Nephron progenitor cell (in vitro differentiated cells): ENCODE data around the gene CDK6.

Experiments
- DNase-seq: peaks from one replicate; pipeline ENCODE4 v3.0.0; 2021
- H3K27ac Mint-ChIP-seq: 2 replicates; pipeline ENCODE4 v1.8.0; 2021; ENCODE audit warnings: mild to moderate bottlenecking, moderate library complexity, mixed read lengths
- H3K27me3 Mint-ChIP-seq: 2 replicates; pipeline ENCODE4 v1.8.0; 2021; ENCODE audit warnings: mild to moderate bottlenecking, low read depth, mixed read lengths; ENCODE audit not compliant: poor library complexity
- H3K36me3 Mint-ChIP-seq: 2 replicates; pipeline ENCODE4 v1.8.0; 2021; ENCODE audit warnings: low read depth, mixed read lengths
- H3K4me1 Mint-ChIP-seq: 2 replicates; pipeline ENCODE4 v1.8.0; 2021; ENCODE audit warnings: mixed read lengths
- H3K4me3 Mint-ChIP-seq: 2 replicates; pipeline ENCODE4 v1.8.0; 2021; ENCODE audit warnings: mild to moderate bottlenecking, moderate library complexity, mixed read lengths
- H3K9me3 Mint-ChIP-seq: 2 replicates; pipeline ENCODE4 v1.8.0; 2021; ENCODE audit warnings: mild to moderate bottlenecking, moderate library complexity, mixed read lengths
- TF ChIP-seq, protein P1 (sequence below): fragments of 200-600 bp; sonication (generic); IDR thresholded peaks from 2 replicates; pipeline ENCODE4 v1.5.0; 2021; ENCODE audit warnings: antibody characterized with exemption

The CDK6 gene

DNA sequence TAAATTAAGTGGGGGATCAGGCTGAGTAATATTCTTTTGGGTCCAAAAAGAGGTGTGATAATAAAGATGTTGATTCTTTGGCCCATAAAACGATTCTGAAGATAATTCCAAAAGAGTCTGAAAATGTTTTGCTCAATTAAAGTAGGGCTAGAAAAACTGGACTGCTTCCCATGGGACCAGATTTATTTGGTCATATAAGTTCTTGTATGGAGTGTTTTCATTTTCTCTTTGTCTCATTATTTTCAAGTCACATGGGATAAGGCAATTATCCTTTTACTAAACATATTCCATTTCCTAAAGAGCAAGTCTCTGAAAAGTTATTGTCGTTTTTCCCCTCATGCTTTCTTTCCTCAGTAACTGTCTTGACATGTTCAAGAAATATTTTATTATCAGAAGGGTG is 41.5 kb downstream of the CDK6 start:
- Mint-ChIP-seq H3K9me3 (peaks cover 19% of the 10 kb centered on the region), H3K4me3 (no peak overlapping the region), H3K36me3 (peaks cover 32% of the 10 kb centered on the region), H3K4me1 (no peaks in the 10 kb centered on the region), H3K27ac (no peak overlapping the region), H3K27me3 (peaks cover 3% of the 10 kb centered on the region)
- DNase-seq: no peak
- TF ChIP-seq, protein P1, sequence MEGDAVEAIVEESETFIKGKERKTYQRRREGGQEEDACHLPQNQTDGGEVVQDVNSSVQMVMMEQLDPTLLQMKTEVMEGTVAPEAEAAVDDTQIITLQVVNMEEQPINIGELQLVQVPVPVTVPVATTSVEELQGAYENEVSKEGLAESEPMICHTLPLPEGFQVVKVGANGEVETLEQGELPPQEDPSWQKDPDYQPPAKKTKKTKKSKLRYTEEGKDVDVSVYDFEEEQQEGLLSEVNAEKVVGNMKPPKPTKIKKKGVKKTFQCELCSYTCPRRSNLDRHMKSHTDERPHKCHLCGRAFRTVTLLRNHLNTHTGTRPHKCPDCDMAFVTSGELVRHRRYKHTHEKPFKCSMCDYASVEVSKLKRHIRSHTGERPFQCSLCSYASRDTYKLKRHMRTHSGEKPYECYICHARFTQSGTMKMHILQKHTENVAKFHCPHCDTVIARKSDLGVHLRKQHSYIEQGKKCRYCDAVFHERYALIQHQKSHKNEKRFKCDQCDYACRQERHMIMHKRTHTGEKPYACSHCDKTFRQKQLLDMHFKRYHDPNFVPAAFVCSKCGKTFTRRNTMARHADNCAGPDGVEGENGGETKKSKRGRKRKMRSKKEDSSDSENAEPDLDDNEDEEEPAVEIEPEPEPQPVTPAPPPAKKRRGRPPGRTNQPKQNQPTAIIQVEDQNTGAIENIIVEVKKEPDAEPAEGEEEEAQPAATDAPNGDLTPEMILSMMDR: no peak

DNA sequence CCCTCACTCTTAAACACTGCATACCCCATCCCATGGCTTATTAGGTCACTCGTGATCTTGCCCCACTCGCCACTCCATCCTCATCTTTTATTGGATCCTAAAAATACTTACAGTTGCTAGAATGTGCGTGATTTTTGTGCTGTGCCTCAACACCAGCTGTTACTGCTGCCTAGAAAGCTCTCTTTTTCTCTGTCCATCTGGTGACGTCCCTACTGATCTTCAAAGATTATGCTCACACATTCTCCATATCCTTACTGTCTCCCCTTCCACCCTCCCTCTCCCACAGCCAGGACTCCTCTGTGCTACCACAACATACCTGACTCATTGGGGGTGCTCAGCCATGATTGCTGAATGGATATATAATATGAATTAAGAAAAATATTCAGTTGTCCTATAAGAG is 42.0 kb downstream of the CDK6 start:
- Mint-ChIP-seq H3K36me3 (peaks cover 36% of the 10 kb centered on the region), H3K4me1 (no peaks in the 10 kb centered on the region), H3K27me3 (peaks cover 3% of the 10 kb centered on the region), H3K27ac (no peak overlapping the region), H3K9me3 (peaks cover 23% of the 10 kb centered on the region), H3K4me3 (no peak overlapping the region)
- TF ChIP-seq, protein P1: no peak
- DNase-seq: no peak

DNA sequence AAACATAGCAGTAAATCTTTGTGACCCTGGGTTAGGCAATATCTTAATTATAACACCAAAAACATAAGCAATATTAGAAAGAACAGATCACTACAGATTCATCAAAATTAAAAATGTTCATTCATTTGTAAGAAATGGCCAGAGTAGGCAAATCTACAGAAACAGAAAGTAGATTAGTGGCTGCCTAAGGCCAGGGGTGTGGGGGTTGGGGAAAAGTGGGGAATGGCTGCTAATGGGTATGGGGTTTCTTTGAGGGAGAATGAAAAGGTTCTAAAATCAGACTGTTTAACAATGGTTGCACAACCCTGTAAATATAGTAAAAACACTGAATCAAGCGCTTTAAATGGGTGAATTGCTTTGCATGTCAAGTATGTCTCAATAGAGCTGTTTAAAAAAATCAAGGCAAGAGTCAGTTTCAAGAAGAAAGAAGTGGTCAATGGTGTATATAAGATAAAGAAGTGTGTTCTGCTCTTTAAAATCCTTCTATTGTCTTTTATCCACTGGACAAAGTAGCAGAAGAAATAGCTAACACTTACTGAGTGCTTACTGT is 42.6 kb downstream of the CDK6 start:
- Mint-ChIP-seq H3K27me3 (peaks cover 3% of the 10 kb centered on the region), H3K4me1 (no peaks in the 10 kb centered on the region), H3K4me3 (no peak overlapping the region), H3K36me3 (peaks cover 43% of the 10 kb centered on the region), H3K9me3 (peaks cover 30% of the 10 kb centered on the region), H3K27ac (no peak overlapping the region)
- no peak for DNase-seq
- TF ChIP-seq, protein P1: no peak

DNA sequence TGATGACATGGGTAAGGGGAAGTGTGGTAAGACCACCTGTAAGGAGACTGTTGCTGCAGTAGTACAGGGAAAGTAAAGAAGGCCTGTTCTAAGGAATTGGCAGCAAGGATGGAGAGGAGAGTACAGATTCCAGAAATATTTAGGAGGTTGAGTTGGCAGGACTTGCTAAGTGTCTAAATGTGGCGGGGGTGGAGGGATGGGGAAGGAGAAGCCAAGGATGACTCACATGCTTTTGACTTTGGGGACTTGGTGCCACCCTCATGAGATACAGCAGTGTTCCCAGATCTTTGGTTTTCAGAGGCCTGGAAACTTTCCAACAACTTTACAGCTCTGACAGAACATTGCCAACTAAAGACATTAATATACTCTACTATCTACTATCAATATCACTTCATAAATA is 45.4 kb downstream of the CDK6 start:
- peaks cover 3% of the 10 kb centered on the region for H3K27me3 Mint-ChIP-seq
- peaks cover 56% of the 10 kb centered on the region for H3K36me3 Mint-ChIP-seq
- TF ChIP-seq, protein P1: no peak
- no peak overlapping the region for H3K27ac Mint-ChIP-seq
- H3K9me3 Mint-ChIP-seq: peaks cover 45% of the 10 kb centered on the region
- H3K4me3 Mint-ChIP-seq: no peak overlapping the region
- no peak for DNase-seq
- H3K4me1 Mint-ChIP-seq: no peaks in the 10 kb centered on the region

DNA sequence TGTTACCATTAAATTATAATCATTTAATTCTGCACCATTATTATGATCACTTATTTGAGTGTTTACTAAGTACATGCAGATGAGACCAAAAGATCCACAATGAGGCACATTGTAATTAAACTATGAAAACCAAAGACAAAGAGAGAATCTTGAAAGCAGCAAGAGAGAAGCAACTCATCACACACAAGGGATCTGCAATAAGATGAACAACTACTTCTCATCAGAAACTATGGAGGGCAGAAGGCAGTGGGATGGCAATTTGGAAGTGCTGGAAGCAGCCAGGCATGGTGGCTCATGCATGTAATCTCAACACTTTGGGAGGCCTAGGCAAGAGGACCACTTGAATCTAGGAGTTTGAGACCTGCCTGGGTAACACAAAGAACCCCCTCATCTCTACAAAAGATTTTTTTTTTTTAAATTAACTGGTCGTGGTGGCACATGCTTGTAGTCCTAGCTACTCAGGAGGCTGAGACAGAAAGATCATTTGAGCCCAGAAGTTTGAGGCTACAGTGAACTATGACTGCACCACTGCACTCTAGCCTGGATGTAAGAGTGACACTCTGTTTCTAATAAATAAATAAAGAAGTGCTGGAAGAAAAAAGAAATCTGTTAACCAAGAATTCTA is 47.7 kb downstream of the CDK6 start:
- peaks cover 45% of the 10 kb centered on the region for H3K9me3 Mint-ChIP-seq
- H3K27ac Mint-ChIP-seq: no peak overlapping the region
- no peak for DNase-seq
- H3K4me3 Mint-ChIP-seq: no peak overlapping the region
- peaks cover 59% of the 10 kb centered on the region for H3K36me3 Mint-ChIP-seq
- TF ChIP-seq, protein P1: no peak
- H3K27me3 Mint-ChIP-seq: peaks cover 3% of the 10 kb centered on the region
- no peaks in the 10 kb centered on the region for H3K4me1 Mint-ChIP-seq

DNA sequence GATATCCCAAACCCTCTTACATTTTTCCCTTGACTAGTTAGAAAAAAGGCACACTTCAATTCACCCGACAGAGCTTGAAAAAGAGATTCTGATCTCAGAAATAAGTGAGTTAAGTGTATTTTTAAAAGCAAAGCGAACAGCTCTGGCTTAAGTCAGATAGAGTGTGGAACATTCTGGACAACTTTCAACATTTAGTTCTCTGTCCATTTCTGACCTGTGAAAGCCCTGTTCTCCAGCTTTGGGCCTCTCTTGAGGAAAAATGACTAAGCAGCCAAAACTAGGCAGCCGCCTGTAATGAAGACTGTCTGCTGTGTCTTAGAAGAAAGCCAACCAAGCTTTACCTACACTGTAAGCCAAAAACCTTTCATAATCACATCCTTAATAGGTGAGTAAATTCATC is 50.5 kb downstream of the CDK6 start:
- Mint-ChIP-seq H3K4me3 (no peak overlapping the region), H3K9me3 (peaks cover 37% of the 10 kb centered on the region), H3K4me1 (no peaks in the 10 kb centered on the region), H3K36me3 (peaks cover 56% of the 10 kb centered on the region), H3K27ac (no peak overlapping the region), H3K27me3 (peaks cover 1% of the 10 kb centered on the region)
- DNase-seq: no peak
- TF ChIP-seq, protein P1: no peak
